Measurements from ENCODE around the gene GNAT1.

GRCh38 chr3:50230794-50231125 is 39.4 kb downstream of the GNAT1 start:
- no peak for TF ChIP-seq CTCF (IDR thresholded peaks at IDR 0.05)
- TF ChIP-seq ZFX (IDR thresholded peaks at IDR 0.05; ENCODE audit: borderline replicate concordance) = no peak

Data from 22Rv1 (cell line).